ENCODE data around the gene PRAMEF13.
"Not testable (repeated sequence)": the region's sequence is repeated elsewhere in the genome, so short reads cannot be mapped to it uniquely, and the experiment has no call there.

PRAMEF13 gene

GRCh38 chr1:13155909-13156308 lies 45.3 kb downstream of the PRAMEF13 start, which contains the start of gene PRAMEF26:
TSS of gene PRAMEF26 (minus strand) at chr1:13156009. CDS start at chr1:13153095, 2,914 bp downstream.
- not testable (repeated sequence) for DNase-seq
